HG03521 (cell line): ENCODE results near the gene ONECUT3.
A peak's percentile ranks its signal among the peaks of the same experiment; 100 is the strongest.
"Not testable (repeated sequence)": the region's sequence is repeated elsewhere in the genome, so short reads cannot be mapped to it uniquely, and the experiment has no call there.

Experiments
- ATAC-seq: cut with Tn5 transposase; IDR thresholded peaks from one replicate; pipeline ENCODE4 v1.9.1; 2021; ENCODE audit warnings: mild to moderate bottlenecking, moderate library complexity; ENCODE audit not compliant: unreplicated experiment

ONECUT3 gene

DNA sequence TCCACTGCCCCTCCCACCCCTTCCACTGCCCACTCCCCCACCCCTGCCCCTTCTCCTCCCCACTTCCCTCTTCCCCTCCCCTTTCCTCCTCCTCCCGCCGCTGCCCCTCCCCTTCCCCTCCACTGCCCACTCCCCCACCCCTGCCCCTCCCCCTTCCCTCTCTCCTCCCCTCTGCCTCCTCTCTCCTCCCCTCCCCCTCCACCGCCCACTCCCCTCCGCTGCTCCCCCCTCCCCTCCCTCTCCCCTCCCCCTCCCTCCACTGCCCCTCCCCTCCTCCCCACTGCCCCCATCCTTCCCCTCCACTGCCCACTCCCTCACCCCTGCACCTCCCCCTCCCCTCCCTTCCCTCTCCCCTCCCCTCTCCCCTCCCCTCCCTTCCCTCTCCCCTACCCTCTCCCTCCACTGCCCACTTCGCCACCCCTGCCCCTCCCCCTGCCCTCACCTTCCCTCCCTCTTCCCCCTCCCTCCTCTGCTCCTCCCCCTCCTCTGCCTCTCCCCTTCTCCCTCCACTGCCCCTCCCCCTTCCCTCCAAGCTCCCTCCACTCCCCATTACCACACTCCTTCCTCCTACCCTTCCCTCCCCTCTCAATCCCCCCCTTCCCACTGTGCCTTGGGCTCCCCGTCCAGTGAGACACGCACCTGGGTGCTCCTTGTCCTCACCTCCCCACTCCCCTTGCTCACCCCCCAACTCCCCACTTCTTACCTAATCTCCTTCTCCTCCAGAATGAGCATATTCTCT, 36.9 kb downstream of the ONECUT3 start:
- no peak for ATAC-seq

GRCh38 chr19:1791879-1792278, 38.6 kb downstream of the ONECUT3 start:
- ATAC-seq: no peak

- no peak for ATAC-seq
These were observed 41.3 kb downstream of the ONECUT3 start for GRCh38 chr19:1794424-1795172.

DNA sequence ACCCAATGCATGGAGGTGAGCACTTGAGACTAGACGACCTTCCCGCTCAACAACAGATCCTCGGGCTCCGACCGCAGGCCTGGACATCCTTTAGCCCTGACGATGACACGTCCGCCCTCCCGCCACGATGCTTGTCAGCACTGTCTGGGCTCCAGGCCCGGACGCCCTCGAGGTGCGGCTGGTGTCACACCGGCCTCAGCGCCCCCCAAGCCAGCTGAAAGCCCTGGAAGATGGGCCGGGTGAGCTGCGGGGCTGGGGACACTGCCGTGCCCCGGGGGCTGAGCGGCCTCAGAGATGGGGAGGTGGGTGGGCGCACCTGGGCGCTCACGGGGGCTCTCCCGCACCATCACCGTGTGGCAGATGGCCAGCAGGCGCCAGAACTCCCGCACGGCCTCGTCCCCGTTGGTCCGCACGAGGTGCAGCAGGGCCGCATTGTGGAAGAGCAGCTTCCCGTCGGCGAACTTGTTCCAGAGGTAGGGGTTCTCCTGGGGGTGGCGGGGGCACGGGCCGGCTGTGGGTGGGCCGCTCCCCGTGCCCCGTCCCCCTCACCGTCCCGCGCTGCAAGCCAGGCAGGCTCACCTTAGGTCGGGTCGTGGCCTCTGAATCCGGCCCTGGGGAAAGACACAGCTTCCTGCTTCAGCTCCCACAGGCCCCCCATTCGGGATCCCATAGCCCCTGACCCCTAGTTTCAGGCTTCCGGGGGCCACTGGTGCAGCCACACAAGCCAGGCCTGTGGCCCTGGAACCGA, 43.3 kb downstream of the ONECUT3 start:
- no peak for ATAC-seq

GRCh38 chr19:1797313-1797712, 44.0 kb downstream of the ONECUT3 start:
- ATAC-seq: not testable (repeated sequence)

DNA sequence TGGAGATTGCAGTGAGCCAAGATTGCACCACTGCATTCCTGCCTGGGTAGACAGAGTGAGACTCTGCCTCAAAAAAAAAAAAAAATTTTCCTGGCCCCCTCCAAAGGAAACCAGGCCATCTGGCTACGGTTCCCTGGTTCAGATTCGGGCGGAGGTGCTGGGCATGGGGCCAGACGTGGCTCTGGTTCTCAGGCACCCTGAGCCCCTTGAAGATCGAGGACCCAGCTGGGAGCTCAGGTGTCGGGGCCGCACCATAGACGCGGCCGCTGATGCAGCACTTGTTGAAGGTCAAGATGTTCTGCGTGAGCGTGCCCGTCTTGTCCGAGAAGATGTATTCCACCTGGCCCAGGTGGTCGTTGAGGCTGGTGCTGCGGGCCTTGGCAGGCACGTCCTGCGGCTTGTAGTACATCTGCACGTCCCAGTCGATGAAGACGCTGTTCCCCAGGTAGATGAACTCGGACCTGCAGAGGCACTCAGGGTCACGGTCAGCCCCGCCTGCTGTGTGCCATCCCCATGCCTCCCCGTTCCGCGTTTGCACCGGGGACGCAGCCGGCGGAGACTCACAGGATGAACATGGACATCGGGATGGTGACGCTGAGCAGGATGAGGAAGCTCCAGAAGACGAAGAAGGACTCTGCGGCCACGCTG, 46.5 kb downstream of the ONECUT3 start:
- ATAC-seq: no peak

DNA sequence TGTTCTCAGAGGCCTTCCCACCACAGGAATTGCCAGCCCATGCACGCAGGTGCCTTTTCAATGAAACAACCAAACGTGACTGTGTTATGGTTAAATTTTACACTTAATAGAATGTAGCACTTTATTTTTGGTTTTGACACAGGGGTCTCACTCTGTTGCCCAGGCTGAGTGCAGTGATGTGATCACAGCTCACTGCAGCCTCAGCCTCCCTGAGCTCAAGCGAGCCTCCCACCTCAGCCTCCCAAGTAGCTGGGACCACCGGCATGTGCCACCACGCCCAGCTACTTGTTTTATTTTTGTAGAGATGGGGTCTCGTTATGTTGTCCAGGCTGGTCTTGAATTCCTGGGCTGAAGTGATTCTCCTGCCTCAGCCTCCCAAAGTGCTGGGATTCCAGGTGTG, 51.6 kb downstream of the ONECUT3 start:
- ATAC-seq: no peak

GRCh38 chr19:1805401-1806183, 52.3 kb downstream of the ONECUT3 start:
- no peak for ATAC-seq

- ATAC-seq: no peak
These were observed 53.1 kb downstream of the ONECUT3 start for GRCh38 chr19:1806184-1807029.

- ATAC-seq: no peak
These were observed 53.9 kb downstream of the ONECUT3 start for GRCh38 chr19:1807030-1807694.

DNA sequence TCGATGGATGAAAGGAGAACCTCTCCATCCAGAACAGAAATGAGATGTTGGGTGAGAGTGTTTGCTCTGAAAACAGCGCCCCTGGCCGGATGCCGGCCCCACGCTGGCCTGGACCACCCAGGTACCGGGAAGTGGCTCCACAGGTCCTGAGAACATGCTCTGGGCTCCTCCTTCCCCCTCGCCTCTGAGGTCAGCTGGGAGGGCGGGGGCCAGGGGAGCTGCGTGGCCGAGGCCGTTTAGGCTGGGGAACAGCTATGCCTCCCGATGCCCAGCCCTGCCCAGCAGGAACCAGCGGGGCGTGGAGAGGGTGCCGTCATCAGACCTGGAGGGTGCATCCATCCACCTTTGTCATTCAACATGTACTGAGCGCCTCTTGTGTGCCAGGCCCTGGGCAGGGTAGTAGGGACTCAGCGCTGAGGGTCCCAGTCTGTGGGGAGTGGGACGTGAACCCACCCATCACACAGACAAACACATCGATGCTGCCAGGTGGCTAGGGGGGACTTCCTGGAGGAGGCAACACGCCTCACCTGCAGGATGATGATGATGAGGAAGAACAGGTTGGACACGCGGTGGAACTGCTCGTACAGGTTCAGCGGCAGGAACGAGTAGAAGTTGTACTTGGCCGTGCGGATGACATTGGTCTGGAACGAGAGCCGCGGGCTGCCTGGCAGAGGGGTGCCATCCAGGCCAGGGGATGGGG, 54.5 kb downstream of the ONECUT3 start:
- no peak for ATAC-seq

- ATAC-seq: no peak
These were observed 55.1 kb downstream of the ONECUT3 start for GRCh38 chr19:1808395-1808731.

- ATAC-seq: no peak
These were observed 56.4 kb downstream of the ONECUT3 start for GRCh38 chr19:1809678-1810077.

- no peak for ATAC-seq
These were observed 57.3 kb downstream of the ONECUT3 start for GRCh38 chr19:1810439-1811160.

- no peak for ATAC-seq
These were observed 58.2 kb downstream of the ONECUT3 start for GRCh38 chr19:1811472-1811894.

- no peak for ATAC-seq
These were observed 58.7 kb downstream of the ONECUT3 start, which contains the start of gene ATP8B3 for GRCh38 chr19:1811942-1812425. ATP8B3 (minus strand) TSS chr19:1812276; CDS start chr19:1811736, 540 bp downstream.

- peak; percentile 72 for ATAC-seq
These were observed 59.3 kb downstream of the ONECUT3 start for GRCh38 chr19:1812426-1813191.
